A549 (cell line): ENCODE data around the gene CC2D2B. TPM values are rescaled to one million over a fixed set of nuclear protein-coding genes. Genes with fewer than 3 reads are reported as not detected.

Source experiments
- ATAC-seq, 2 experiments: fragments of 200-7000 bp in 1 of 2; fragments of >200 bp in 1 of 2; cut with Nextera tagmentation in 1 of 2; cut with Tn5 transposase in 1 of 2; 3 replicates each; pipeline versions ENCODE4 v1.8.0 to v1.9.1; 2018 to 2020; ENCODE audit warnings: mild to moderate bottlenecking in 1 of 2, moderate library complexity in 1 of 2
- CTCF ChIA-PET: fragments of 300-600 bp; sonication (Branson Sonifier 250); formaldehyde crosslinking; extraction: SDS; loops from one replicate; lab custom pipeline; 2021; ENCODE audit warnings: antibody characterized with exemption, inconsistent platforms; lab: Yijun Ruan, JAX
- POLR2A ChIA-PET: fragments of 350-600 bp; formaldehyde crosslinking; extraction: SDS; loops from one replicate; lab custom pipeline; 2021; ENCODE audit warnings: antibody characterized with exemption, inconsistent platforms; lab: Yijun Ruan, JAX
- DNase-seq, 2 experiments: peaks; one replicate each; pipeline versions ENCODE4 v3.0.0 to v3.0.0-alpha.2; 2011 to 2016; ENCODE audit warnings: low read depth in 1 of 2, low spot score in 1 of 2
- FAIRE-seq: peaks from 2 replicates; lab custom pipeline; 2011; peaks lifted over from hg19 to GRCh38; lab: Jason Lieb, UNC
- H3K27ac ChIP-seq, 2 experiments: fragments of >200 bp; sonication (Bioruptor Twin); formaldehyde crosslinking; 3 replicates each; pipeline ENCODE4 v1.5.1; 2016 to 2017
- H3K4me1 ChIP-seq: fragments of >200 bp; sonication (Bioruptor Twin); formaldehyde crosslinking; 3 replicates; pipeline ENCODE4 v1.6.1; 2016
- H3K4me2 ChIP-seq: fragments of >200 bp; sonication (Bioruptor Twin); formaldehyde crosslinking; 3 replicates; pipeline ENCODE4 v1.6.1; 2016
- H3K4me3 ChIP-seq: fragments of >200 bp; sonication (Bioruptor Twin); formaldehyde crosslinking; 3 replicates; pipeline ENCODE4 v1.5.1; 2016
- H3K9me3 ChIP-seq: fragments of >200 bp; sonication (Bioruptor Twin); formaldehyde crosslinking; 3 replicates; pipeline ENCODE4 v1.6.1; 2016
- ELK1 ChIP-seq: fragments of 150-350 bp; IDR thresholded peaks from 2 replicates; pipeline ENCODE4 v1.6.1; 2014; ENCODE audit warnings: low read depth, mild to moderate bottlenecking, low read length
- HMGXB4 ChIP-seq: fragments of 250-450 bp; sonication (Bioruptor Pico); IDR thresholded peaks from 2 replicates; pipeline ENCODE4 v1.5.0; 2021; ENCODE audit warnings: mild to moderate bottlenecking, moderate library complexity, borderline replicate concordance
- JUN ChIP-seq, 2 experiments: fragments of >200 bp; sonication (Bioruptor Twin); formaldehyde crosslinking; IDR thresholded peaks; 2 replicates in 1 of 2; 3 replicates in 1 of 2; pipeline ENCODE4 v1.6.1; 2016 to 2017
- KDM5A ChIP-seq: fragments of 200-600 bp; sonication (generic); IDR thresholded peaks from 2 replicates; pipeline ENCODE4 v1.6.1; 2016; ENCODE audit warnings: antibody characterized with exemption, mild to moderate bottlenecking
- RAD21 ChIP-seq, 2 experiments: fragments of >200 bp in 1 of 2; sonication (Bioruptor Twin) in 1 of 2; formaldehyde crosslinking in 1 of 2; IDR thresholded peaks in 1 of 2; conservative IDR thresholded peaks in 1 of 2; 2 replicates in 1 of 2; 3 replicates in 1 of 2; pipeline ENCODE4 v1.6.1; 2012 to 2018; ENCODE audit warnings: inconsistent platforms in 1 of 2
- RCOR1 ChIP-seq: fragments of 150-350 bp; IDR thresholded peaks from 2 replicates; pipeline ENCODE4 v1.6.1; 2014; ENCODE audit warnings: antibody characterized with exemption, low read length, low read depth
- SMC3 ChIP-seq: fragments of >200 bp; sonication (Bioruptor Twin); formaldehyde crosslinking; IDR thresholded peaks from 3 replicates; pipeline ENCODE4 v1.6.1; 2018; ENCODE audit warnings: inconsistent platforms
- WGBS: methylation state at CpG from one replicate; pipeline ENCODE4 v1.1.6; 2017; ENCODE audit errors: missing lambda C conversion rate; 5-methylcytosine and 5-hydroxymethylcytosine counted together
- polyA plus RNA-seq, 4 experiments: library from polyadenylated mRNA; depleted of rRNA in 3 of 4; stranded (reverse); fragments of >200 nt; fragmentation: RNase III in 1 of 4; extraction: RNeasy Plus Mini Kit Qiagen cat#74134 plus additional on column Dnase treatment in 1 of 4; gene quantifications; 2 replicates in 3 of 4; 3 replicates in 1 of 4; pipeline ENCODE4 v1.2.3, GENCODE V29; 2011 to 2017
- TF ChIP-seq, protein P1 (sequence below): IDR thresholded peaks from 2 replicates; pipeline ENCODE4 v1.6.1; 2012
- TF ChIP-seq, protein P2 (sequence below): fragments of >200 bp; sonication (Bioruptor Twin); formaldehyde crosslinking; IDR thresholded peaks from 3 replicates; pipeline ENCODE4 v1.5.1; 2016

Gene CC2D2B
- polyA plus RNA-seq, 2 of the 4 experiments (the other 2 are of a cell fraction): 0.13 to 0.15 TPM

DNA sequence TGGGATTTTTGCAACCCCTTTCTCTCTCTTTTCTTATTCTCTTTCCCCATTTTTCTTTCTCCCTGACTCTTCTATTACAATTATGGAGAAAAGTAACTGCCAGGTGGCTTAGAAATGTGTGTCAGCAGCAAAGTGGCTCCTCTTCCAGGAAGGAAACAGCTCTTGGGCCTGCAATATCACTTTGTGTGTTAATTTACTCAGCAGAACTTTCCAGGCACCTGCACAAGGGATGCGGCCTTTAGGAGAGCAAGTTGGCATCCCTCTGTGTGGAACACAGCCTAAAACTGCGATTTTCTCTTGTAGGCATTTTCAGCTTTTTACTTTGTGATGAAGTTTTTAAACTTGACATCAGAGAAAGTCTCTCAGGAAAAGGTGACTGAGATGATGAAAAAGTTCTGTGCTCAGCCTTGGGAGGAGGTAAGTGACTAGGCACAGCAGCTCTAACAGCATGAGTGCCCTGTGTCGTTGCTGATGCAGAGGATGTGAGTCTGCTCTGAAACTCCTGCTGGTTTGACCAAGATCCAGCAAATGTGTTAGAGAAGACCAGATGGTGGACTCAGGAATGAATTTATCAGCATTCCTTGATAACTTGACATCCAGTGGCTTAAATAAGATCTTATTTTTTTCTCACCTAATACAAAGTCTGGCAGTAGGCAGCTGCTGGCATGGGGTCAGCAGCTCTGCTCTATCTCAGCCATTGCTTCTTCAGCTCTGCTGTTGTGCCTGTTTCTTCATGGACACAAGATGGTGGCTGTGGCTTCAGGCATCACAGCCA, 47.4 kb upstream of the CC2D2B start (continued):
- TF ChIP-seq, protein P1, sequence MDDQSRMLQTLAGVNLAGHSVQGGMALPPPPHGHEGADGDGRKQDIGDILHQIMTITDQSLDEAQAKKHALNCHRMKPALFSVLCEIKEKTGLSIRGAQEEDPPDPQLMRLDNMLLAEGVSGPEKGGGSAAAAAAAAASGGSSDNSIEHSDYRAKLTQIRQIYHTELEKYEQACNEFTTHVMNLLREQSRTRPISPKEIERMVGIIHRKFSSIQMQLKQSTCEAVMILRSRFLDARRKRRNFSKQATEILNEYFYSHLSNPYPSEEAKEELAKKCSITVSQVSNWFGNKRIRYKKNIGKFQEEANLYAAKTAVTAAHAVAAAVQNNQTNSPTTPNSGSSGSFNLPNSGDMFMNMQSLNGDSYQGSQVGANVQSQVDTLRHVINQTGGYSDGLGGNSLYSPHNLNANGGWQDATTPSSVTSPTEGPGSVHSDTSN: no peak

GRCh38 chr10:95861386-95861785, 46.4 kb upstream of the CC2D2B start:
- no peak overlapping the region for H3K4me2 ChIP-seq
- TF ChIP-seq HMGXB4 (CRISPR knock-in tag) (no peak), SMC3 (no peak), JUN (IDR thresholded peaks at IDR 0.05) (no peak)
- no peak overlapping the region for H3K27ac ChIP-seq
- FAIRE-seq (no peak), DNase-seq (no peak), ATAC-seq (no peak)
- 96% methylated on average over 2 of the region's 2 CpGs for WGBS
- POLR2A ChIA-PET: no interaction called here
- CTCF ChIA-PET: interaction anchor here (0.6 to 1.3 kb wide), 4 partner anchors 19 to 431 kb away, joined by 3 to 6 read pairs (median 3); partner anchors contain the start of gene TCTN3
- H3K4me3 ChIP-seq: no peak overlapping the region
- peaks cover 10% of the 10 kb centered on the region for H3K4me1 ChIP-seq
- H3K9me3 ChIP-seq: no peaks in the 10 kb centered on the region

DNA sequence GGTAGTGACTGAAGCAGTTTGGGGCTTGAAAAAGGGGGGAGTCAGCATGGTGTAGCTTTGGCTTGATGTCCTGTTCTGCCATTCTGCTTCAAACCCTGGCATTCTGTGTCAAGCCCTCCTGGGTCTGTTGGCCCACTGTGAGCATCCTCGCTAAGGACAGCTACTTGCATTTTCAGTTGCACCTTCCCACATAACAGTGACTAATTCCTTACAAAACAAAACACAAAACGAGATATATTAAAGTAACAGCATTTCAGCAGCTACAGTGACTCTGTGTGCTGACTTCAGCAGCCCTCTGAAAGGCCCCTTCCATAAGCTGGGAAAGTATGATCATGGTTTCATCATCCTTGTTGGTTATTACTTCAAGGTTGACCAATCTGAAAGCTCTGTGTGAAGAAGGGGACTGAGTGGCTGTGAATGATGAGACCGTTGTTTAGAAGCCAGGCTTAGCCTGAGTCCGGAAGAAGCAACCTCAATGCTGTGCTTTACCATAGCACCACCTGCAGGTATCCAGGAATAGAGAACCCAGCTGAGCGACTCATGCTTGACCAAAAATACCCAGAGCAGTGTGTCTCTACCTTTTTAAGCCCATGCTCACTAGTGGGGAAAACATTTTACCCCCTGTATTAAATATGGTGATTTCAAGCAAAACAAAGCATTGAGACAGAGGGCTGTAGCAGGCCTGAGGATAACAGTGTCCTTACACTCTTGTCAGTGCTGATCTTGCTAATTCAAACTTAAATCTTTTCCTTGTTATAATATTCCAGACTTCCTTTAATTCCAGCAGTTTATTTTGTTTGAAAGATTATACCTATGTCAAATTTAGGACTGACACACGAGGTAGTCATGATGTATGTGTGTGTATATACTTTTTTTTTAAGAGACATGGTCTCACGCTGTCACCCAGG, 42.6 kb upstream of the CC2D2B start:
- peak; percentile 49 to 67 for DNase-seq
- WGBS: 28% methylated on average over 7 of the region's 7 CpGs
- no peak for FAIRE-seq
- no peaks in the 10 kb centered on the region for H3K9me3 ChIP-seq
- POLR2A ChIA-PET: interaction anchor here (1.8 kb wide), 1 partner anchor 171 kb away, joined by 5 read pairs; the partner anchor contains the start of gene TCTN3
- no peaks in the 10 kb centered on the region for H3K4me1 ChIP-seq
- CTCF ChIA-PET: interaction anchor here (0.9 to 4.9 kb wide), 9 partner anchors 16 to 490 kb away, joined by 3 to 27 read pairs (median 3); partner anchors contain the start of gene TCTN3
- TF ChIP-seq RAD21 (conservative IDR thresholded peaks at IDR 0.05 in 1 of 2, IDR thresholded peaks at IDR 0.05 in 1 of 2) (peak; percentile 64 to 77), RCOR1 (no peak), SMC3 (peak; percentile 53)
- TF ChIP-seq, protein P2, sequence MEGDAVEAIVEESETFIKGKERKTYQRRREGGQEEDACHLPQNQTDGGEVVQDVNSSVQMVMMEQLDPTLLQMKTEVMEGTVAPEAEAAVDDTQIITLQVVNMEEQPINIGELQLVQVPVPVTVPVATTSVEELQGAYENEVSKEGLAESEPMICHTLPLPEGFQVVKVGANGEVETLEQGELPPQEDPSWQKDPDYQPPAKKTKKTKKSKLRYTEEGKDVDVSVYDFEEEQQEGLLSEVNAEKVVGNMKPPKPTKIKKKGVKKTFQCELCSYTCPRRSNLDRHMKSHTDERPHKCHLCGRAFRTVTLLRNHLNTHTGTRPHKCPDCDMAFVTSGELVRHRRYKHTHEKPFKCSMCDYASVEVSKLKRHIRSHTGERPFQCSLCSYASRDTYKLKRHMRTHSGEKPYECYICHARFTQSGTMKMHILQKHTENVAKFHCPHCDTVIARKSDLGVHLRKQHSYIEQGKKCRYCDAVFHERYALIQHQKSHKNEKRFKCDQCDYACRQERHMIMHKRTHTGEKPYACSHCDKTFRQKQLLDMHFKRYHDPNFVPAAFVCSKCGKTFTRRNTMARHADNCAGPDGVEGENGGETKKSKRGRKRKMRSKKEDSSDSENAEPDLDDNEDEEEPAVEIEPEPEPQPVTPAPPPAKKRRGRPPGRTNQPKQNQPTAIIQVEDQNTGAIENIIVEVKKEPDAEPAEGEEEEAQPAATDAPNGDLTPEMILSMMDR: peak; percentile 58
- H3K4me2 ChIP-seq: no peak overlapping the region
- H3K4me3 ChIP-seq: no peak overlapping the region
- ATAC-seq: peak; percentile 96 to 99
- no peak overlapping the region for H3K27ac ChIP-seq

- H3K9me3 ChIP-seq: no peaks in the 10 kb centered on the region
- H3K4me2 ChIP-seq: no peak overlapping the region
- FAIRE-seq: no peak
- POLR2A ChIA-PET: interaction anchor here (1.8 kb wide), 1 partner anchor 172 kb away, joined by 5 read pairs; the partner anchor contains the start of gene TCTN3
- no peak for DNase-seq
- TF ChIP-seq ELK1: no peak
- no peak for TF ChIP-seq KDM5A
- no peak for TF ChIP-seq RAD21 (conservative IDR thresholded peaks at IDR 0.05 in 1 of 2, IDR thresholded peaks at IDR 0.05 in 1 of 2)
- TF ChIP-seq, all 56 proteins: peak for 0
- CTCF ChIA-PET: interaction anchor here (0.9 to 4.9 kb wide), 5 partner anchors 17 to 491 kb away, joined by 3 to 27 read pairs (median 4); partner anchors contain the start of gene TCTN3
- WGBS: 68% methylated on average over 6 of the region's 6 CpGs
- no peak overlapping the region for H3K4me3 ChIP-seq
- ATAC-seq: no peak
- H3K27ac ChIP-seq: no peak overlapping the region
- no peaks in the 10 kb centered on the region for H3K4me1 ChIP-seq
These were observed 41.8 kb upstream of the CC2D2B start for GRCh38 chr10:95865814-95866466.
